ENCODE results near the gene BCKDHB. TPM values are rescaled to one million over a fixed set of nuclear protein-coding genes. Genes with fewer than 3 reads are reported as not detected.
A peak's percentile ranks its signal among the peaks of the same experiment; 100 is the strongest.

BCKDHB gene
- total RNA-seq, 1 donor from 2014 or later = 12.9 TPM

- no peak for TF ChIP-seq CTCF (IDR thresholded peaks at IDR 0.05)
- Mint-ChIP-seq H3K27ac (ENCODE audit: unreplicated experiment) (no peak overlapping the region), H3K4me1 (ENCODE audit: low read depth) (peaks cover 11% of the 10 kb centered on the region), H3K4me3 (ENCODE audit: unreplicated experiment) (no peak overlapping the region), H3K36me3 (ENCODE audit: low read depth) (peaks cover 7% of the 10 kb centered on the region), H3K9me3 (ENCODE audit: low read depth) (peaks cover 20% of the 10 kb centered on the region), H3K27me3 (ENCODE audit: low read depth) (no peaks in the 10 kb centered on the region)
- DNase-seq (ENCODE audit: low spot score) = no peak
Measured at GRCh38 chr6:80376411-80376810, 269.9 kb downstream of the BCKDHB start.

- H3K4me1 Mint-ChIP-seq (ENCODE audit: low read depth) = peaks cover 23% of the 10 kb centered on the region
- H3K27me3 Mint-ChIP-seq (ENCODE audit: low read depth) = no peaks in the 10 kb centered on the region
- peaks cover 1% of the 10 kb centered on the region for H3K9me3 Mint-ChIP-seq (ENCODE audit: low read depth)
- no peak for DNase-seq (ENCODE audit: low spot score)
- peaks cover under 1% of the 10 kb centered on the region for H3K36me3 Mint-ChIP-seq (ENCODE audit: low read depth)
- no peak overlapping the region for H3K27ac Mint-ChIP-seq (ENCODE audit: unreplicated experiment)
- no peak for TF ChIP-seq CTCF (IDR thresholded peaks at IDR 0.05)
- no peak overlapping the region for H3K4me3 Mint-ChIP-seq (ENCODE audit: unreplicated experiment)
Measured at GRCh38 chr6:80380566-80380965, 274.1 kb downstream of the BCKDHB start.

- no peak for DNase-seq (ENCODE audit: low spot score)
- Mint-ChIP-seq H3K4me3 (ENCODE audit: unreplicated experiment) (no peak overlapping the region), H3K27ac (ENCODE audit: unreplicated experiment) (peak overlapping the region; percentile 9), H3K4me1 (ENCODE audit: low read depth) (peaks cover 13% of the 10 kb centered on the region), H3K9me3 (ENCODE audit: low read depth) (no peaks in the 10 kb centered on the region), H3K36me3 (ENCODE audit: low read depth) (no peaks in the 10 kb centered on the region), H3K27me3 (ENCODE audit: low read depth) (no peaks in the 10 kb centered on the region)
- no peak for TF ChIP-seq CTCF (IDR thresholded peaks at IDR 0.05)
Measured at GRCh38 chr6:80382811-80383210, 276.3 kb downstream of the BCKDHB start.

- DNase-seq (ENCODE audit: low spot score) = no peak
- Mint-ChIP-seq H3K9me3 (ENCODE audit: low read depth) (peaks cover 3% of the 10 kb centered on the region), H3K4me1 (ENCODE audit: low read depth) (no peaks in the 10 kb centered on the region), H3K27ac (ENCODE audit: unreplicated experiment) (no peak overlapping the region), H3K27me3 (ENCODE audit: low read depth) (no peaks in the 10 kb centered on the region), H3K36me3 (ENCODE audit: low read depth) (no peaks in the 10 kb centered on the region), H3K4me3 (ENCODE audit: unreplicated experiment) (no peak overlapping the region)
- TF ChIP-seq CTCF (IDR thresholded peaks at IDR 0.05) = no peak
Measured at GRCh38 chr6:80388507-80388906, 282.0 kb downstream of the BCKDHB start.

Other genes with a start within 250 kb of the BCKDHB start
- gene ELOVL4, start 159.1 kb upstream of the BCKDHB start, total RNA-seq = 4.4 to 6.1 TPM (median 5.7 TPM) in 3 replicates
- gene TTK, start 102.0 kb upstream of the BCKDHB start, total RNA-seq = 3.7 to 4.4 TPM (median 3.8 TPM) in 3 replicates